ENCODE measurements around the gene GTF3C1.

The GTF3C1 gene

DNA sequence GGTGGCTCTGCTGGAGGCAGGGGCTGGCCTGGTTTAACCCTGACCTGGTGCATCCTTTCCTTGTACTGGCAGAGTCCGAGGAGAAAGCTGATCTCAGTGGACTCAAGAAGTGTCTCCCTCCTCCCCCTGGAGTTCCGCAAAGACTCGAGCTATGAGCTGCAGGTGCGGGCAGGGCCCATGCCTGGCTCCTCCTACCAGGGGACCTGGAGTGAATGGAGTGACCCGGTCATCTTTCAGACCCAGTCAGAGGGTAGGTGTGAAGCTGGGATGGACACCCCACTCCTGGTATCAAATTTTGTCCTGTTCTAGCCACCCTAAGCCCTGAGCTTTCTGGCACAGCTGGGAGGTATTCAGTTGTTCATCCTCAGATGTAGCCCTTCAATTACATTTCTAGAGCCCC lies 105.2 kb downstream of the GTF3C1 start:
- no peak overlapping the region for H2AFZ ChIP-seq (ENCODE audit: low read depth, low read length)
- H3K4me2 ChIP-seq (ENCODE audit: low read length), result no peak overlapping the region
- TF ChIP-seq, protein P1, sequence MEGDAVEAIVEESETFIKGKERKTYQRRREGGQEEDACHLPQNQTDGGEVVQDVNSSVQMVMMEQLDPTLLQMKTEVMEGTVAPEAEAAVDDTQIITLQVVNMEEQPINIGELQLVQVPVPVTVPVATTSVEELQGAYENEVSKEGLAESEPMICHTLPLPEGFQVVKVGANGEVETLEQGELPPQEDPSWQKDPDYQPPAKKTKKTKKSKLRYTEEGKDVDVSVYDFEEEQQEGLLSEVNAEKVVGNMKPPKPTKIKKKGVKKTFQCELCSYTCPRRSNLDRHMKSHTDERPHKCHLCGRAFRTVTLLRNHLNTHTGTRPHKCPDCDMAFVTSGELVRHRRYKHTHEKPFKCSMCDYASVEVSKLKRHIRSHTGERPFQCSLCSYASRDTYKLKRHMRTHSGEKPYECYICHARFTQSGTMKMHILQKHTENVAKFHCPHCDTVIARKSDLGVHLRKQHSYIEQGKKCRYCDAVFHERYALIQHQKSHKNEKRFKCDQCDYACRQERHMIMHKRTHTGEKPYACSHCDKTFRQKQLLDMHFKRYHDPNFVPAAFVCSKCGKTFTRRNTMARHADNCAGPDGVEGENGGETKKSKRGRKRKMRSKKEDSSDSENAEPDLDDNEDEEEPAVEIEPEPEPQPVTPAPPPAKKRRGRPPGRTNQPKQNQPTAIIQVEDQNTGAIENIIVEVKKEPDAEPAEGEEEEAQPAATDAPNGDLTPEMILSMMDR (IDR thresholded peaks at IDR 0.05; ENCODE audit: low read depth, low read length), result no peak
- TF ChIP-seq EZH2phosphoT487 (IDR thresholded peaks at IDR 0.05; ENCODE audit: low read depth), result no peak
- H3K4me3 ChIP-seq (ENCODE audit: low read length), result no peak overlapping the region
- H3K9me3 ChIP-seq (ENCODE audit: insufficient read depth, low read length), result no peaks in the 10 kb centered on the region
- no peak overlapping the region for H3K9ac ChIP-seq (ENCODE audit: low read length)
- H4K20me1 ChIP-seq (ENCODE audit: insufficient read depth, low read length), result peaks cover 52% of the 10 kb centered on the region
- peak overlapping the region; percentile 14; the same call in 1 of the 2 replicates for H3K27ac ChIP-seq (ENCODE audit: low read length)
- peaks cover 44% of the 10 kb centered on the region for H3K4me1 ChIP-seq (ENCODE audit: low read length)
- peaks cover 89% of the 10 kb centered on the region for H3K36me3 ChIP-seq (replicated peaks; ENCODE audit: low read depth, low read length)
- H3K27me3 ChIP-seq (ENCODE audit: low read depth, low read length), result no peaks in the 10 kb centered on the region
- H3K79me2 ChIP-seq (ENCODE audit: low read length), result peaks cover 40% of the 10 kb centered on the region

DNA sequence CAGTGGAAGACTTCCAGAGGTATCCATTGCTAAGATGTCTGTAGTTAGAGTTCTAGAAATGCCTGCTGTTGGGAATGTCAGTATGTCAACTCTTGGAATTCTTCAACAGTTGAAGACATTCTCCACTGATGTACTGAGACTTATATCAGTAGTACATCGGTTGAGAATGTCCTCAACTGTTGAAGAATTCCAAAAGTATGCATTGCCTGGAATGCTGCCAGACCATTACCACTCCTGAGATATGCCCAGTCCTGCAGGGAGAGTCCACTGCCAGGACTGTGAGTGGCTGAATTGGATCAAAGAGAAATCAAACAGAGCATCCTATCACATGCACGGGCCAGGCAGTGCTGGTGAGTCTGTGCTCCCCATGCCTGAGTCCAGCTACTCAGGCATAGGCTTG lies 105.7 kb downstream of the GTF3C1 start:
- H3K9ac ChIP-seq (ENCODE audit: low read length), result no peak overlapping the region
- no peak overlapping the region for H3K27ac ChIP-seq (ENCODE audit: low read length)
- H3K27me3 ChIP-seq (ENCODE audit: low read depth, low read length), result no peaks in the 10 kb centered on the region
- peaks cover 44% of the 10 kb centered on the region for H3K79me2 ChIP-seq (ENCODE audit: low read length)
- no peak overlapping the region for H2AFZ ChIP-seq (ENCODE audit: low read depth, low read length)
- H3K4me1 ChIP-seq (ENCODE audit: low read length), result peaks cover 40% of the 10 kb centered on the region
- H3K9me3 ChIP-seq (ENCODE audit: insufficient read depth, low read length), result no peaks in the 10 kb centered on the region
- peaks cover 57% of the 10 kb centered on the region for H4K20me1 ChIP-seq (ENCODE audit: insufficient read depth, low read length)
- H3K36me3 ChIP-seq (replicated peaks; ENCODE audit: low read depth, low read length), result peaks cover 89% of the 10 kb centered on the region
- H3K4me2 ChIP-seq (ENCODE audit: low read length), result no peak overlapping the region
- no peak for TF ChIP-seq EZH2phosphoT487 (IDR thresholded peaks at IDR 0.05; ENCODE audit: low read depth)
- TF ChIP-seq, protein P1 (IDR thresholded peaks at IDR 0.05; ENCODE audit: low read depth, low read length), result no peak
- no peak overlapping the region for H3K4me3 ChIP-seq (ENCODE audit: low read length)

DNA sequence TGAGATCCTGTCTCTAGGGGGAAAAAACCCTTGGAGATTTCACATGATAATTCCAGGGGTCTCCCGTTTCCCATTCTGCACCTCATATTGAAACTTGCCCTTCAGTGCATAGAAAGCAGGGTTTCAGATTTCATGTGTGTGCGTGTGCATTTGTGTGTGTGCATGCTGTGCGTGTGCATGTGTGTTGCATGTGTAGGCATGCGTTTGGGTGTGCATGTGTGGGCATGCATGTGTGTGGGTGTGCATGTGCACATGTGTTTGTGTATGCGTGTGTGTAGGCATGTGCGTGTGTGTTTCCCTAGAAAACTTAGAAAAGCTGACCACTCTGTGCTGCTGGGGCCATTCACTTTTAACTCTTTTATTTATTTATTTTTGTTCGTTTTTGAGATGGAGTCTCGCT lies 107.7 kb downstream of the GTF3C1 start:
- no peak for TF ChIP-seq EZH2phosphoT487 (IDR thresholded peaks at IDR 0.05; ENCODE audit: low read depth)
- TF ChIP-seq, protein P1 (IDR thresholded peaks at IDR 0.05; ENCODE audit: low read depth, low read length), result no peak
- Histone ChIP-seq H3K9ac (ENCODE audit: low read length) (no peak overlapping the region), H3K9me3 (ENCODE audit: insufficient read depth, low read length) (no peaks in the 10 kb centered on the region), H2AFZ (ENCODE audit: low read depth, low read length) (no peak overlapping the region), H4K20me1 (ENCODE audit: insufficient read depth, low read length) (peaks cover 72% of the 10 kb centered on the region), H3K27me3 (ENCODE audit: low read depth, low read length) (no peaks in the 10 kb centered on the region), H3K4me1 (ENCODE audit: low read length) (peaks cover 22% of the 10 kb centered on the region), H3K4me2 (ENCODE audit: low read length) (no peak overlapping the region), H3K79me2 (ENCODE audit: low read length) (peaks cover 63% of the 10 kb centered on the region), H3K36me3 (replicated peaks; ENCODE audit: low read depth, low read length) (peaks cover 90% of the 10 kb centered on the region), H3K4me3 (ENCODE audit: low read length) (no peak overlapping the region), H3K27ac (ENCODE audit: low read length) (no peak overlapping the region)

DNA sequence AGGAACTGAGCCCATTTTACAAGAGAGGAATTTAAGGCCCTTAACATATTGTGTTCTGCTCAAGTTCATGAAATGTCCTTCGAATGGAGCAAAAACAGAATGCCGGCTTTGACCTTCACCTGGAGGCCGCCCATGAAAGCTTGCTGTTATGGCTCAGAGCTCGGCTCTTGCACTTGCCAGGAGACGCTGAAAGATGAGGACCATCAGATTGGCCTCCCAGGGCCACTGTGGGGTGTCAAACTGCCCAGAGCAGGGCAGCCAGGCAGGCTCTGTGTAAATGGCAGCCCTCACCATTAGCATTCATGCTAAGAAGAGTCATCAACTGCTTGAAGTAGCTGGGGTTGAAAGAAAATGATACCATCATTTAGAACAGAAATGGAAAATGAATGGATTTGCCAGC lies 108.4 kb downstream of the GTF3C1 start:
- Histone ChIP-seq H3K27ac (ENCODE audit: low read length) (no peak overlapping the region; the same call in 1 of the 2 replicates), H3K4me1 (ENCODE audit: low read length) (peaks cover 15% of the 10 kb centered on the region), H3K4me3 (ENCODE audit: low read length) (no peak overlapping the region), H3K9me3 (ENCODE audit: insufficient read depth, low read length) (no peaks in the 10 kb centered on the region), H3K9ac (ENCODE audit: low read length) (no peak overlapping the region), H2AFZ (ENCODE audit: low read depth, low read length) (no peak overlapping the region), H3K79me2 (ENCODE audit: low read length) (peaks cover 70% of the 10 kb centered on the region), H3K27me3 (ENCODE audit: low read depth, low read length) (no peaks in the 10 kb centered on the region), H3K4me2 (ENCODE audit: low read length) (no peak overlapping the region), H3K36me3 (replicated peaks; ENCODE audit: low read depth, low read length) (peaks cover 88% of the 10 kb centered on the region), H4K20me1 (ENCODE audit: insufficient read depth, low read length) (peaks cover 74% of the 10 kb centered on the region)
- no peak for TF ChIP-seq EZH2phosphoT487 (IDR thresholded peaks at IDR 0.05; ENCODE audit: low read depth)
- TF ChIP-seq, protein P1 (IDR thresholded peaks at IDR 0.05; ENCODE audit: low read depth, low read length), result no peak

Data from OCI-LY3 (cell line).